Astrocyte (in vitro differentiated cells and primary cell): Measurements from ENCODE around the gene NOS1. TPM values are rescaled to one million over a fixed set of nuclear protein-coding genes. Genes with fewer than 3 reads are reported as not detected.

Experiments
- DNase-seq: peaks from one replicate; pipeline ENCODE4 v3.0.0-alpha.2; 2010; ENCODE audit warnings: low read depth
- FAIRE-seq: peaks from 2 replicates; lab custom pipeline; 2011; peaks lifted over from hg19 to GRCh38; lab: Jason Lieb, UNC
- H2AFZ ChIP-seq: 2 replicates; pipeline ENCODE4 v1.6.0; 2012; ENCODE audit warnings: low read depth, low read length, inconsistent platforms
- H3K27ac ChIP-seq: 2 replicates; pipeline ENCODE4 v1.5.1; 2011; ENCODE audit warnings: low read depth, low read length, inconsistent platforms
- H3K27me3 ChIP-seq: 2 replicates; pipeline ENCODE4 v1.6.0; 2011; ENCODE audit warnings: low read length, inconsistent platforms; ENCODE audit not compliant: insufficient read depth
- H3K36me3 ChIP-seq: 2 replicates; pipeline ENCODE4 v1.5.1; 2011; ENCODE audit warnings: low read length, inconsistent platforms; ENCODE audit not compliant: insufficient read depth
- H3K4me1 ChIP-seq: 2 replicates; pipeline ENCODE4 v1.5.1; 2011; ENCODE audit warnings: low read length, inconsistent platforms; ENCODE audit not compliant: insufficient read depth
- H3K4me2 ChIP-seq: 2 replicates; pipeline ENCODE4 v1.6.0; 2012; ENCODE audit warnings: low read length, inconsistent platforms
- H3K4me3 ChIP-seq: 2 replicates; pipeline ENCODE4 v1.5.1; 2011; ENCODE audit warnings: low read depth, mild to moderate bottlenecking, low read length, inconsistent platforms; ENCODE audit not compliant: insufficient read depth
- H3K79me2 ChIP-seq: 2 replicates; pipeline ENCODE4 v1.6.0; 2012; ENCODE audit warnings: mild to moderate bottlenecking, low read length, inconsistent platforms; ENCODE audit not compliant: insufficient read depth
- H3K9ac ChIP-seq: 2 replicates; pipeline ENCODE4 v1.6.0; 2012; ENCODE audit warnings: mild to moderate bottlenecking, low read length, inconsistent platforms
- H3K9me3 ChIP-seq: 2 replicates; pipeline ENCODE4 v1.5.1; 2012; ENCODE audit warnings: low read depth, mild to moderate bottlenecking, low read length, inconsistent platforms; ENCODE audit not compliant: insufficient read depth
- H4K20me1 ChIP-seq: 2 replicates; pipeline ENCODE4 v1.6.0; 2012; ENCODE audit warnings: low read length, inconsistent platforms; ENCODE audit not compliant: insufficient read depth
- H3K27ac Mint-ChIP-seq: one replicate; pipeline ENCODE4 v1.8.0; 2021; ENCODE audit warnings: mild to moderate bottlenecking, mixed read lengths; ENCODE audit not compliant: unreplicated experiment
- H3K27me3 Mint-ChIP-seq: one replicate; pipeline ENCODE4 v1.8.0; 2021; ENCODE audit warnings: low read depth, mixed read lengths; ENCODE audit not compliant: unreplicated experiment
- H3K36me3 Mint-ChIP-seq: one replicate; pipeline ENCODE4 v1.8.0; 2021; ENCODE audit warnings: low read depth, mixed read lengths; ENCODE audit not compliant: unreplicated experiment
- H3K4me1 Mint-ChIP-seq: one replicate; pipeline ENCODE4 v1.8.0; 2021; ENCODE audit warnings: low read depth, mixed read lengths; ENCODE audit not compliant: unreplicated experiment
- H3K4me3 Mint-ChIP-seq: one replicate; pipeline ENCODE4 v1.8.0; 2021; ENCODE audit warnings: mild to moderate bottlenecking, moderate library complexity, mixed read lengths; ENCODE audit not compliant: unreplicated experiment
- H3K9me3 Mint-ChIP-seq: one replicate; pipeline ENCODE4 v1.8.0; 2021; ENCODE audit warnings: mild to moderate bottlenecking, mixed read lengths; ENCODE audit not compliant: unreplicated experiment
- EZH2 ChIP-seq: IDR thresholded peaks from 2 replicates; pipeline ENCODE4 v1.6.1; 2012; ENCODE audit warnings: mild to moderate bottlenecking, low read length, inconsistent platforms; ENCODE audit not compliant: insufficient read depth
- total RNA-seq: library from RNA; stranded (reverse); gene quantifications from 2 replicates; pipeline ENCODE4 v1.2.1, GENCODE V29; 2021
- TF ChIP-seq, protein P1 (sequence below): IDR thresholded peaks from 2 replicates; pipeline ENCODE4 v1.5.1; 2011; ENCODE audit warnings: low read depth, mild to moderate bottlenecking, inconsistent platforms, low read length, moderate library complexity; ENCODE audit not compliant: insufficient read depth

The NOS1 gene
- total RNA-seq, 1 donor from 2014 or later, result 0.05 TPM

DNA sequence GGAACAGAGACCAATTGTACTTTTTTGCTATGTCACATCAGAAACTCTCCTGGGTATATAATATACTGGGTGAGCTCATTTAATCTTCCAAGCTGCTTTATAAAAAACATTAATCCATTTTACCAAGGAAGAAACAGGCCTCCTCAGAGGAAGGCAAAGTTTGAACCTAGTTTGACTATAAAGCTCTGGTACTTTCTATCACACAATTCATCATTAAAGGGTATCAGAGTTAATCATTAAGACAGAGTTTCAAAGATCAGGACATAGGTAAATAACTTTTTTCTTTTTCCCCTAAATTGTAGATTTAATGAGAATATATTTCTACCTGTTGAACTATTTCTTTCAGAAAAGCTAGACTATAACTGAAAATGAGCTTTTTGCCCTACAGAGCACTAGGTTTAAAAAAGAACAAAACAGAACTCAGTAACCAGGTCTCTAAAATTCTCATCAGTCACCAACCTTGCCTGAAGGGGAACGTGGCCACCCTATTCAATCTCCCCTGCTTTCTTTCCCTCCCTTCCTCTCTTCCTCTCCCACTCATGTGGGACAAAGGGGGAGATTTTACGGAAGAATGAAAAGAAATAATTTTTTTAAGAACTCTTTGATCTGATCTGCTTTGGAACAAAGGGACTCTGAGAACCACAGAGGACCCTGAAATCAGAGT is 189.8 kb downstream of the NOS1 start:
- no peak overlapping the region for H3K27ac Mint-ChIP-seq
- Histone ChIP-seq H3K4me2 (no peak overlapping the region), H4K20me1 (peaks cover 9% of the 10 kb centered on the region), H3K27ac (no peak overlapping the region), H3K79me2 (no peaks in the 10 kb centered on the region), H3K36me3 (peaks cover 45% of the 10 kb centered on the region), H3K9ac (no peak overlapping the region), H3K27me3 (no peaks in the 10 kb centered on the region), H3K4me3 (no peak overlapping the region), H3K9me3 (no peaks in the 10 kb centered on the region), H3K4me1 (no peaks in the 10 kb centered on the region), H2AFZ (no peak overlapping the region)
- no peaks in the 10 kb centered on the region for H3K4me1 Mint-ChIP-seq
- DNase-seq, result no peak
- H3K27me3 Mint-ChIP-seq, result no peaks in the 10 kb centered on the region
- H3K9me3 Mint-ChIP-seq, result no peaks in the 10 kb centered on the region
- peaks cover 17% of the 10 kb centered on the region for H3K36me3 Mint-ChIP-seq
- TF ChIP-seq, protein P1, sequence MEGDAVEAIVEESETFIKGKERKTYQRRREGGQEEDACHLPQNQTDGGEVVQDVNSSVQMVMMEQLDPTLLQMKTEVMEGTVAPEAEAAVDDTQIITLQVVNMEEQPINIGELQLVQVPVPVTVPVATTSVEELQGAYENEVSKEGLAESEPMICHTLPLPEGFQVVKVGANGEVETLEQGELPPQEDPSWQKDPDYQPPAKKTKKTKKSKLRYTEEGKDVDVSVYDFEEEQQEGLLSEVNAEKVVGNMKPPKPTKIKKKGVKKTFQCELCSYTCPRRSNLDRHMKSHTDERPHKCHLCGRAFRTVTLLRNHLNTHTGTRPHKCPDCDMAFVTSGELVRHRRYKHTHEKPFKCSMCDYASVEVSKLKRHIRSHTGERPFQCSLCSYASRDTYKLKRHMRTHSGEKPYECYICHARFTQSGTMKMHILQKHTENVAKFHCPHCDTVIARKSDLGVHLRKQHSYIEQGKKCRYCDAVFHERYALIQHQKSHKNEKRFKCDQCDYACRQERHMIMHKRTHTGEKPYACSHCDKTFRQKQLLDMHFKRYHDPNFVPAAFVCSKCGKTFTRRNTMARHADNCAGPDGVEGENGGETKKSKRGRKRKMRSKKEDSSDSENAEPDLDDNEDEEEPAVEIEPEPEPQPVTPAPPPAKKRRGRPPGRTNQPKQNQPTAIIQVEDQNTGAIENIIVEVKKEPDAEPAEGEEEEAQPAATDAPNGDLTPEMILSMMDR, result no peak
- TF ChIP-seq EZH2, result no peak
- H3K4me3 Mint-ChIP-seq, result no peak overlapping the region
- FAIRE-seq, result no peak

DNA sequence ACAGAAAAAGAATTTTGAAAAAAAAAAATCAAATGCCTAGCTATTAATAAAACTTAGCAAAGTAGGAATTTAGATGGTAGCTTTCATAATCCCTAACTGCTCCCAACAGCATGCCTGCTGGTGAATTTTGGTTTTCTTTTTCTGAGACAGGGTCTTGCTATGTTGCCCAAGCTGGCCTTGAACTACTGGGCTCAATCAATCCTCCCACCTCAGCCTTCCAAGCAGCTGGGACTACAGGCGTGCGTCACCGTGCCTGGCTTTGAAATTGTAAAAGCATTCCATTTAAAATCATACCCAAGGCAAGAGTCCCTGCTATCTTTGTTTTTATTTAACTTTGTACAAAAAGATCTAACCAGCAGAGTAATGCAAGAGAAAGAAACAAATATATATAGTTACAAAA is 191.9 kb downstream of the NOS1 start:
- peaks cover 45% of the 10 kb centered on the region for H3K36me3 ChIP-seq
- peaks cover 4% of the 10 kb centered on the region for H4K20me1 ChIP-seq
- no peak for TF ChIP-seq EZH2
- TF ChIP-seq, protein P1, result no peak
- H3K4me1 ChIP-seq, result no peaks in the 10 kb centered on the region
- no peak overlapping the region for H3K4me2 ChIP-seq
- H3K9me3 ChIP-seq, result no peaks in the 10 kb centered on the region
- Mint-ChIP-seq H3K9me3 (no peaks in the 10 kb centered on the region), H3K27me3 (no peaks in the 10 kb centered on the region), H3K4me1 (no peaks in the 10 kb centered on the region), H3K4me3 (no peak overlapping the region), H3K36me3 (peaks cover 18% of the 10 kb centered on the region), H3K27ac (no peak overlapping the region)
- DNase-seq (no peak), FAIRE-seq (no peak)
- H3K4me3 ChIP-seq, result no peak overlapping the region
- no peak overlapping the region for H3K27ac ChIP-seq
- H3K79me2 ChIP-seq, result no peaks in the 10 kb centered on the region
- H3K27me3 ChIP-seq, result no peaks in the 10 kb centered on the region
- no peak overlapping the region for H2AFZ ChIP-seq
- H3K9ac ChIP-seq, result no peak overlapping the region

DNA sequence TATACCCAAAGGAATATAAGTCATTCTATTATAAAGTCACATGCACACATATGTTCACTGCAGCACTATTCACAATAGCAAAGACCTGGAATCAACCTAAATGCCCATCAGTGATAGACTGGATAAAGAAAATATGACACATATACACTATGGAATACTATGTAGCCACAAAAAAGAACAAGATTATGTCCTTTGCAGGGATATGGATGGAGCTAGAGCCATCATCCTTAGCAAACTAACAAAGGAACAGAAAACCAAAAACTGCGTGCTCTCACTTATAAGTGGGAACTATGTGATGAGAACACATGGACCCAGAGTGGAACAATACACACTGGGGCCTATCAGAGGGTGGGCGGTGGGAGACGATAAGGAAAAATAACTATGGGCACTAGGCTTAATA is 192.4 kb downstream of the NOS1 start:
- Histone ChIP-seq H3K36me3 (peaks cover 42% of the 10 kb centered on the region), H3K4me2 (no peak overlapping the region), H3K9me3 (no peaks in the 10 kb centered on the region), H3K4me1 (no peaks in the 10 kb centered on the region), H3K4me3 (no peak overlapping the region), H3K79me2 (no peaks in the 10 kb centered on the region), H4K20me1 (peaks cover 4% of the 10 kb centered on the region), H3K27ac (no peak overlapping the region), H3K27me3 (no peaks in the 10 kb centered on the region), H3K9ac (no peak overlapping the region), H2AFZ (no peak overlapping the region)
- FAIRE-seq (no peak), DNase-seq (no peak)
- Mint-ChIP-seq H3K27ac (no peak overlapping the region), H3K36me3 (peaks cover 20% of the 10 kb centered on the region), H3K4me3 (no peak overlapping the region), H3K9me3 (no peaks in the 10 kb centered on the region), H3K27me3 (no peaks in the 10 kb centered on the region), H3K4me1 (no peaks in the 10 kb centered on the region)
- TF ChIP-seq, protein P1, result no peak
- no peak for TF ChIP-seq EZH2
